Endothelial cell of umbilical vein (primary cell): ENCODE results near the gene OR8B12. TPM values are rescaled to one million over a fixed set of nuclear protein-coding genes. Genes with fewer than 3 reads are reported as not detected.

ENCODE experiments used
- BruUV-seq: library from RNA; stranded (reverse); fragments of 400-500 nt; replicated peaks from 2 replicates; lab custom pipeline; 2021; lab: Mats Ljungman, UMichigan
- CTCF ChIA-PET: fragments of 300-600, 350-600 bp; sonication (Branson Sonifier 250); formaldehyde crosslinking; loops from one replicate; lab custom pipeline; 2021; ENCODE audit warnings: antibody characterized with exemption, inconsistent platforms; lab: Charles Lee
- POLR2A ChIA-PET: fragments of 300-600, 350-600 bp; sonication (Branson Sonifier 250); formaldehyde crosslinking; loops from one replicate; lab custom pipeline; 2021; ENCODE audit warnings: antibody characterized with exemption, inconsistent platforms; lab: Charles Lee
- DNase-seq: peaks from one replicate; pipeline ENCODE4 v3.0.0-alpha.2; 2011; ENCODE audit warnings: low read depth, low spot score
- FAIRE-seq: peaks from 2 replicates; lab custom pipeline; 2011; peaks lifted over from hg19 to GRCh38; lab: Jason Lieb, UNC
- H2AFZ ChIP-seq: 2 replicates; pipeline ENCODE4 v1.6.0; 2012; ENCODE audit warnings: low read depth, low read length, control low read depth, inconsistent platforms
- H3K27ac ChIP-seq: 2 replicates; pipeline ENCODE4 v1.5.1; 2011; ENCODE audit warnings: low read depth, mild to moderate bottlenecking, control low read depth, low read length, moderate library complexity; ENCODE audit not compliant: insufficient read depth
- H3K27me3 ChIP-seq, 2 experiments: 2 replicates each; pipeline versions ENCODE4 v1.6.0 to v1.6.1; 2011; ENCODE audit warnings: low read length in 2 of 2, mixed read lengths in 1 of 2; ENCODE audit not compliant: control insufficient read depth in 2 of 2, insufficient read depth in 2 of 2
- H3K36me3 ChIP-seq, 2 experiments: 2 replicates in 1 of 2; 3 replicates in 1 of 2; pipeline ENCODE4 v1.5.1; 2011; ENCODE audit warnings: low read length in 2 of 2, mild to moderate bottlenecking in 1 of 2, moderate library complexity in 1 of 2; ENCODE audit not compliant: control insufficient read depth in 2 of 2, insufficient read depth in 2 of 2; ENCODE audit errors: extremely low read depth in 1 of 2
- H3K4me1 ChIP-seq: 3 replicates; pipeline ENCODE4 v1.5.1; 2011; ENCODE audit warnings: mild to moderate bottlenecking, low read length; ENCODE audit not compliant: control insufficient read depth, insufficient read depth; ENCODE audit errors: extremely low read depth
- H3K4me2 ChIP-seq: 2 replicates; pipeline ENCODE4 v1.6.1; 2011; ENCODE audit warnings: low read length, control low read depth, mixed read lengths; ENCODE audit not compliant: insufficient read depth
- H3K4me3 ChIP-seq, 3 experiments: fragments of 200-600 bp in 1 of 3; sonication (generic), shearing (Covaris generic) in 1 of 3; replicated peaks in 1 of 3; 2 replicates each; pipeline ENCODE4 v1.5.1; 2011 to 2016; ENCODE audit warnings: control low read depth in 3 of 3, low read length in 3 of 3, mild to moderate bottlenecking in 2 of 3, inconsistent platforms in 1 of 3, low read depth in 1 of 3, moderate library complexity in 1 of 3; ENCODE audit not compliant: insufficient read depth in 1 of 3
- H3K79me2 ChIP-seq: 2 replicates; pipeline ENCODE4 v1.6.0; 2012; ENCODE audit warnings: low read length, inconsistent platforms; ENCODE audit not compliant: control insufficient read depth, insufficient read depth
- H3K9ac ChIP-seq: replicated peaks from 2 replicates; pipeline ENCODE3; 2011; ENCODE audit warnings: low read length, control low read depth; ENCODE audit not compliant: insufficient read depth; ENCODE audit errors: extremely low read depth
- H3K9me1 ChIP-seq: replicated peaks from 3 replicates; pipeline ENCODE4 v1.6.0; 2011; ENCODE audit warnings: mild to moderate bottlenecking, low read length; ENCODE audit not compliant: control insufficient read depth, insufficient read depth; ENCODE audit errors: extremely low read depth
- H3K9me3 ChIP-seq: replicated peaks from 2 replicates; pipeline ENCODE4 v1.5.1; 2012; ENCODE audit warnings: low read length, inconsistent platforms; ENCODE audit not compliant: control insufficient read depth, insufficient read depth
- H4K20me1 ChIP-seq: replicated peaks from 2 replicates; pipeline ENCODE3; 2011; ENCODE audit warnings: mild to moderate bottlenecking, low read length; ENCODE audit not compliant: control insufficient read depth, insufficient read depth; ENCODE audit errors: extremely low read depth
- CTCF ChIP-seq, 2 donors: IDR thresholded peaks; 1 replicate in 1 of 2; 2 replicates in 1 of 2; pipeline ENCODE4 v1.5.1; 2011; ENCODE audit warnings: low read length in 2 of 2, mild to moderate bottlenecking in 2 of 2, moderate library complexity in 2 of 2, control low read depth in 1 of 2, inconsistent platforms in 1 of 2, low read depth in 1 of 2; ENCODE audit not compliant: insufficient read depth in 1 of 2; ENCODE audit errors: extremely low read depth in 1 of 2
- FOS ChIP-seq: IDR thresholded peaks from 2 replicates; pipeline ENCODE4 v1.6.1; 2011; ENCODE audit warnings: mild to moderate bottlenecking, low read length, moderate library complexity, borderline replicate concordance; ENCODE audit not compliant: insufficient read depth
- GATA2 ChIP-seq: IDR thresholded peaks from 2 replicates; pipeline ENCODE4 v1.7.0; 2011; ENCODE audit warnings: low read depth, mild to moderate bottlenecking, moderate library complexity, mixed read lengths, low read length; ENCODE audit not compliant: insufficient read length, insufficient read depth
- JUN ChIP-seq: IDR thresholded peaks from 2 replicates; pipeline ENCODE4 v1.6.1; 2011; ENCODE audit warnings: borderline replicate concordance, low read depth; ENCODE audit not compliant: insufficient read length, insufficient read depth
- MAX ChIP-seq: IDR thresholded peaks from 2 replicates; pipeline ENCODE4 v1.6.1; 2011; ENCODE audit not compliant: insufficient read depth, insufficient read length
- MYC ChIP-seq: IDR thresholded peaks from one replicate; pipeline ENCODE4 v1.6.1; 2011; ENCODE audit warnings: mild to moderate bottlenecking, low read depth, low read length
- dilution Hi-C: fragments of 300-500 bp; cut with MboI; formaldehyde crosslinking; loops from one replicate; pipeline ENCODE4 v1.15.0; 2019; ENCODE audit warnings: low sequenced_read_pairs; ENCODE audit not compliant: extremely low pct_ligation_motif_present
- intact Hi-C: fragments of 100-400 bp; cut with micrococcal nuclease; formaldehyde crosslinking; loops from one replicate; pipeline ENCODE4 v1.10.0; 2022
- polyA plus RNA-seq, 4 experiments: library from polyadenylated mRNA; depleted of rRNA in 3 of 4; stranded (reverse) in 3 of 4; unstranded in 1 of 4; fragments of >200 nt; gene quantifications; 2 replicates each; pipeline versions ENCODE4 v1.2.1 to v1.2.3, GENCODE V29; 2011 to 2012; ENCODE audit warnings: missing spikeins in 1 of 4
- total RNA-seq: library from RNA; stranded (reverse); gene quantifications from 2 replicates; pipeline ENCODE4 v1.2.3, GENCODE V29; 2021

OR8B12 gene
- total and polyA plus RNA-seq, 2 donors (not counting 3 experiments of a cell fraction or from before 2014, with no cell fraction given) = not detected

DNA sequence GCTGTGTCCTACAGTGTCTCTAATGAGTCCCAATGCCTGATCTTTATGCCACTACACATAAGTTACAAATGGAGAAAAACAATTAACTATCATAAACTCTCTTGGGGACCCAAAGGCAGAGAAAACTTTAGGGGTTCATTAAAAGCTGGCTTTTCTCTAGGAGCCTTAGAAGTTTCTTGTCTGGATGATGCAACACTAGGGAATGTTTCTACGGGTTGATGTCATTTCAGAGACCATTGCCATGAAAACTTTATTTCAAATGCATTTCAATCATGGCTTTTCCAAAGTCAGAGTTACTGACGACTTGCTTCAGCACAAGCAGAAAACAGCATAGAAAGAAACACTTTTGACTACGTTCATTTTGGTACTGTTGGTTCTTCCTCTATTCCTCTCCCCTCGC lies 8.5 kb upstream of the OR8B12 start:
- H3K9ac ChIP-seq = no peak overlapping the region
- no peaks in the 10 kb centered on the region for H4K20me1 ChIP-seq
- no peaks in the 10 kb centered on the region for H3K36me3 ChIP-seq
- H3K79me2 ChIP-seq = no peaks in the 10 kb centered on the region
- no peak overlapping the region for H3K27ac ChIP-seq
- CTCF ChIA-PET = no interaction called here
- no peak overlapping the region for H3K4me3 ChIP-seq
- dilution Hi-C loops (no loop called here), intact Hi-C loops (no loop called here)
- no peaks in the 10 kb centered on the region for H3K27me3 ChIP-seq
- H3K4me1 ChIP-seq = no peaks in the 10 kb centered on the region
- FAIRE-seq (no peak), DNase-seq (no peak)
- H2AFZ ChIP-seq = no peak overlapping the region
- H3K4me2 ChIP-seq = no peak overlapping the region
- no TSS peak for BruUV-seq
- POLR2A ChIA-PET = interaction anchor here (0.6 kb wide), 1 partner anchor 252 kb away, joined by 3 read pairs; no protein-coding TSS in a partner anchor
- H3K9me3 ChIP-seq = no peaks in the 10 kb centered on the region
- H3K9me1 ChIP-seq = no peaks in the 10 kb centered on the region
- TF ChIP-seq FOS (no peak), JUN (no peak), MYC (no peak), MAX (no peak)

DNA sequence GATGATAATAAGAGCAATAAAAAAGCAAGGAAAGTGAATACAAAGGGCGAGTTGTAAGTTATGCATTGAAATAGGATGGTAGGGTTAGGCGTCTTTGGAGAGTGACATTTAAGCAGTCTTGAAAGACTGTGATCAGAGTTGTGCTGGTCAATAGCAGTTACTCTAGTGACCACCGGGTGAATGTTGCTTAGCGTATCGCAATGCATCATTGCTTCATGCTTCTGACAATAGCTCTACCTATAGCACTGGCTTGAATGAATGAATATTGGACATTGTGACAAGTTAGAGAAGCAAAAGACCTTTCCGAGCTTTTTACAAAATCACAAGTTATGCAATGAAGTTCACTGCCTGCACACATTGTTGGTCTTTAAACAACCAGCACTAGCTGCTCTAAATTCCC lies 7.7 kb upstream of the OR8B12 start:
- BruUV-seq = no TSS peak
- FAIRE-seq = no peak
- no peaks in the 10 kb centered on the region for H3K9me1 ChIP-seq
- dilution Hi-C loops = no loop called here
- H3K4me3 ChIP-seq = no peak overlapping the region
- TF ChIP-seq CTCF (IDR thresholded peaks at IDR 0.05; ENCODE audit: extremely low read depth in 1 of 2, insufficient read depth in 1 of 2, low read depth in 1 of 2, low read length in 2 of 2) (no peak), GATA2 (no peak), JUN (no peak), FOS (no peak)
- H3K4me2 ChIP-seq = no peak overlapping the region
- POLR2A ChIA-PET = interaction anchor here (0.6 kb wide), 1 partner anchor 252 kb away, joined by 3 read pairs; no protein-coding TSS in a partner anchor
- DNase-seq = no peak
- no peaks in the 10 kb centered on the region for H3K27me3 ChIP-seq
- no peak overlapping the region for H3K9ac ChIP-seq
- no peaks in the 10 kb centered on the region for H3K79me2 ChIP-seq
- no peak overlapping the region for H2AFZ ChIP-seq
- no peaks in the 10 kb centered on the region for H3K36me3 ChIP-seq
- H3K9me3 ChIP-seq = no peaks in the 10 kb centered on the region
- no peaks in the 10 kb centered on the region for H3K4me1 ChIP-seq
- CTCF ChIA-PET = no interaction called here
- intact Hi-C loops = no loop called here
- H4K20me1 ChIP-seq = no peaks in the 10 kb centered on the region
- no peak overlapping the region for H3K27ac ChIP-seq
